Fibroblast of skin of right biceps (primary cell): ENCODE measurements around the gene BMPER.

Experiments
- DNase-seq: peaks from one replicate; pipeline ENCODE4 v3.0.0-alpha.2; 2013

BMPER gene

GRCh38 chr7:34036051-34036920, 130.9 kb downstream of the BMPER start:
- DNase-seq: peak; percentile 58

- no peak for DNase-seq
Measured at GRCh38 chr7:34036972-34037792, 131.8 kb downstream of the BMPER start.

- peak; percentile 76 for DNase-seq
Measured at GRCh38 chr7:34038816-34039470, 133.6 kb downstream of the BMPER start.

- DNase-seq: peak; percentile 63
Measured at GRCh38 chr7:34041707-34042106, 136.4 kb downstream of the BMPER start.

GRCh38 chr7:34042406-34042805, 137.1 kb downstream of the BMPER start:
- peak; percentile 76 for DNase-seq

- DNase-seq: no peak
Measured at GRCh38 chr7:34043461-34044305, 138.3 kb downstream of the BMPER start.

DNA sequence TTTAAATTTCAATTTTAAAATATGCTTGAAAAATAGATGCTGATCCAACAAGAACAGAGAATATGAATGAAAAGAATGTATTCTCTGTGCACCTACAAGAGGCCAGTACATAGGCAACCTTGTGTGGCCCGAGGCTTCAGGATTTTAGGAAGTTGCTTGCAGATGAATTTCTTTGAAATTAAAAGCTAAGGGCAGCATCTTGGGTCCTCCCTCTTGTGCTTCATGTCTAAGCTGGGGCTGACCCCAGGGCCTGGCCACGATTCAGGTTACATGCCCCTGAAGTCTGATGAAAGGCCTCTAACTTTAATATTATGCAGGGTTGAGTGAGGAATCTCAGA, 138.9 kb downstream of the BMPER start:
- no peak for DNase-seq

DNA sequence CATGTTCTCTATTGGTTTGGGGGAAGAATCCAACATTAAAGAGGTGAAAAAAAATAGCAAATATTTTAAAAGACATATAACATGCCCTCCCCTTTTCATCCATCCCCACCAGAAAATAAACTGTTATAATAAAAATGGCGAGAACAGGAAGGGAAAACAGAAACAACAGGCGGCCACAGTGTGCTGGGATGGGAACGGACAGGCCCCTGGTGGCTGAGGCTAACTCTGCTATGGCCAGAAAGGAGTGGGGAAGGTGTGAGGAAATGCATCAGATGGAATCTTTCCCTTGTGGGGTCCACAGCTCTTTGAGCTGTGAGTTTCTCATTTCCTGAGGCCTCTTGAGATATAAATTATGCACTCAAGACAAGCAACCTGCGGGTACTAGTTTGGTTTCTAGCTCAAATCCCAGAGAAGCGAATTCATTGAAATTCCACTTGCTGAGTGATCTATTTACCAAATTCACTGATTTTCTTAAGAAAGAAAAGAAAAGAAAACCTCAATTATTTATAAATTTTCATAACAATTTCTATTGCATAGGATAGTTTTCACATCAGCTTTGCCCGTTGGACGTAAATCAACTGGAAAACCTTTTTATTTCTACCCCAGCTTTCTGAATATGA, 139.5 kb downstream of the BMPER start:
- no peak for DNase-seq

- peak; percentile 28 for DNase-seq
Measured at GRCh38 chr7:34048445-34048844, 143.1 kb downstream of the BMPER start.

DNA sequence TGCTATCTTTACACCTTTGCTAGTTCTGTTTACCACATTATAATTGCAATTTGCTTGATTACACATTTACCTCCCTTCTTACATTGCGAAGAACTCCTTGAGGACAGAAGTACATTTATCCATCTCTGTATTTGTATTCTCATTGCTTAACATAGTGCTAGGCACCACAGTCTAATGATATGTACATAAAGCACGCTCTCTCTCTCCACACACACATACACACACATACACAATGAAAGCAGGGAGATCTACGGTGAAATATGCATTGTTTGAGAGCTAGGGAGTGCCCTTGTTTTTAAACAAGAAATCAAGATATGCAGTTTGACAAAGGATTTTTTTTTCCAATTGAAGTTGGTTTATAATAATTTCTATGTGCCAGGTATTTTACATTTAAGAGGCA, 148.7 kb downstream of the BMPER start:
- no peak for DNase-seq

GRCh38 chr7:34057136-34057535, 151.8 kb downstream of the BMPER start:
- DNase-seq: no peak

- peak; percentile 28 for DNase-seq
Measured at GRCh38 chr7:34057956-34058355, 152.6 kb downstream of the BMPER start.

- DNase-seq: no peak
Measured at GRCh38 chr7:34058801-34059135, 153.4 kb downstream of the BMPER start.

GRCh38 chr7:34059136-34059828, 153.9 kb downstream of the BMPER start:
- no peak for DNase-seq

DNA sequence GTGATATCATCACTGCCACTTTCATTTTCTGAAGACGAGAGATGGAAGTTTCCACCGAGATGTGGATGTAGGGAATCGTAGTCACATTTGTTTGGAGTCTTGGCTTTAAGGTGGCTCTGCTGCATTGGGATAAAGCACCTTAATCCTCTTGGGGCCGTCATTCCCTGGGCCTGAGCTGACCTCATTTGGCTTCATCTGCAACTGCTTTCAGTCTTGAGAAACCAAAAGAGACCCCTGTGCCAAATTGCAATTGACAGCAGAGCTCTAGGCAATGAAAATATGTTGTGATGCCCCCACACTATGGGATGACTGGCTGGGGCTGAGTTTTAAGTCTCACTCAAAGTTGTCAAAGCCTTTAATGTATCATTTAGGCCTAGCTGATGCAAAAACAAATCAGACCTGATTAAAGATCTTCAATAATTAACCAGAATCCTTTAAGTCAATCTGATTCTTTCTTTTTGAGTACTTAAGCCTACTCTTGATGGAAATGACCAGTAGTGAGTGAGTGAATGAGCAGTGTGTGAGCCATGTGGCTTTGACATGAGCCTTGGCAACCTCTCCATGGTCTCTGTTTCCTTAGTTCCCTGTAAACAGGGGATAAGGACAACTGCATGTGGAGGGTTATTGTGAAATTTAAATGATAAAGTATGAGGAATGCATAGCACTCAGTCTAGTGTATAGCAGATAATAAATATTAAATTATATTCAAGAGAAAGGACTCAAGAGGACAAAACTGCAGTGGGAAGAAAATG, 155.0 kb downstream of the BMPER start:
- DNase-seq: peak; percentile 81

GRCh38 chr7:34061149-34061548, 155.8 kb downstream of the BMPER start:
- DNase-seq: peak; percentile 90

DNA sequence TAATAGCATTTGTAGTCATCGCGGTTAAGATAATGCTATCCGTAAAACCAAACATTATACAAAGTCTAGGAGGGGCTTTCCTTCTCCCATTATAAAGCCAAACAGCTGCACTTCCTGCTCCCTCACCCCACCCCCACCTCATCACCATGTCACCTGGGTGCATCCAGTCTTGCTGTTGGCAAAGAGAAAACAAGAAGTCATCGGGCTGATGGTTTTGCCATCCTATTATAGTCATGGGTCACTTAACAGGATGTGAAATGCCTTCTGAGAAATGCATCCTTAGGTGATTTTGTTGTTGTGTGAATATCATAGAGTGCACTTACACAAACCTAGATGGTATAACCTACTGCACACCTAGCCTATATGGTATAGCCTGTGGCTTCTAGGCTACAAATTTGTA, 157.0 kb downstream of the BMPER start:
- no peak for DNase-seq

DNA sequence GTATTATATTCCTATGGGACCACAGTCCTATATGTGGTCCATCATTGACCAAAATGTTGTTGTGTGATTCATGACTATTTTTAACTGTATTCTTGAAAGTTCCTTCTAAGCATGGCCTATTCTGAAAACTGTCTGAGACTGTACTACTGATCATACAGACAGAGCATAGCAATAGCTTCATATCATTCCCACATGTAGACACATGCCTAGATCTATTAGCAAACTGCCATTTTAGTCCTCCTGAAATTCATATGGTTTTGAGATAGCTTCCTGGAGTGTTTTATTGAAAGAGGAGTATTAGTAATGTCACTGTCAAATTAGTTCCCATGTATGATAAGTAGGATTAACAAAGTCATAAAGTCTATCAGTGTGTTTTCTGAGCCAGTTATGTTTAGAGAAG, 157.5 kb downstream of the BMPER start:
- DNase-seq: no peak

GRCh38 chr7:34064519-34065158, 159.3 kb downstream of the BMPER start:
- DNase-seq: no peak

- DNase-seq: no peak
Measured at GRCh38 chr7:34066411-34066810, 161.1 kb downstream of the BMPER start.
